Endothelial cell of umbilical vein (primary cell): ENCODE measurements around the gene LRRC8D. TPM values are rescaled to one million over a fixed set of nuclear protein-coding genes. Genes with fewer than 3 reads are reported as not detected.

ENCODE experiments used
- BruUV-seq: library from RNA; stranded (reverse); fragments of 400-500 nt; replicated peaks from 2 replicates; lab custom pipeline; 2021; lab: Mats Ljungman, UMichigan
- CTCF ChIA-PET: fragments of 300-600, 350-600 bp; sonication (Branson Sonifier 250); formaldehyde crosslinking; loops from one replicate; lab custom pipeline; 2021; ENCODE audit warnings: antibody characterized with exemption, inconsistent platforms; lab: Charles Lee
- POLR2A ChIA-PET: fragments of 300-600, 350-600 bp; sonication (Branson Sonifier 250); formaldehyde crosslinking; loops from one replicate; lab custom pipeline; 2021; ENCODE audit warnings: antibody characterized with exemption, inconsistent platforms; lab: Charles Lee
- DNase-seq: peaks from one replicate; pipeline ENCODE4 v3.0.0-alpha.2; 2011; ENCODE audit warnings: low read depth, low spot score
- FAIRE-seq: peaks from 2 replicates; lab custom pipeline; 2011; peaks lifted over from hg19 to GRCh38; lab: Jason Lieb, UNC
- H2AFZ ChIP-seq: 2 replicates; pipeline ENCODE4 v1.6.0; 2012; ENCODE audit warnings: low read depth, low read length, control low read depth, inconsistent platforms
- H3K27ac ChIP-seq: 2 replicates; pipeline ENCODE4 v1.5.1; 2011; ENCODE audit warnings: low read depth, mild to moderate bottlenecking, control low read depth, low read length, moderate library complexity; ENCODE audit not compliant: insufficient read depth
- H3K27me3 ChIP-seq, 2 experiments: 2 replicates each; pipeline versions ENCODE4 v1.6.0 to v1.6.1; 2011; ENCODE audit warnings: low read length in 2 of 2, mixed read lengths in 1 of 2; ENCODE audit not compliant: control insufficient read depth in 2 of 2, insufficient read depth in 2 of 2
- H3K36me3 ChIP-seq, 2 experiments: 2 replicates in 1 of 2; 3 replicates in 1 of 2; pipeline ENCODE4 v1.5.1; 2011; ENCODE audit warnings: low read length in 2 of 2, mild to moderate bottlenecking in 1 of 2, moderate library complexity in 1 of 2; ENCODE audit not compliant: control insufficient read depth in 2 of 2, insufficient read depth in 2 of 2; ENCODE audit errors: extremely low read depth in 1 of 2
- H3K4me1 ChIP-seq: 3 replicates; pipeline ENCODE4 v1.5.1; 2011; ENCODE audit warnings: mild to moderate bottlenecking, low read length; ENCODE audit not compliant: control insufficient read depth, insufficient read depth; ENCODE audit errors: extremely low read depth
- H3K4me2 ChIP-seq: 2 replicates; pipeline ENCODE4 v1.6.1; 2011; ENCODE audit warnings: low read length, control low read depth, mixed read lengths; ENCODE audit not compliant: insufficient read depth
- H3K4me3 ChIP-seq, 3 experiments: fragments of 200-600 bp in 1 of 3; sonication (generic), shearing (Covaris generic) in 1 of 3; replicated peaks in 1 of 3; 2 replicates each; pipeline ENCODE4 v1.5.1; 2011 to 2016; ENCODE audit warnings: control low read depth in 3 of 3, low read length in 3 of 3, mild to moderate bottlenecking in 2 of 3, inconsistent platforms in 1 of 3, low read depth in 1 of 3, moderate library complexity in 1 of 3; ENCODE audit not compliant: insufficient read depth in 1 of 3
- H3K79me2 ChIP-seq: 2 replicates; pipeline ENCODE4 v1.6.0; 2012; ENCODE audit warnings: low read length, inconsistent platforms; ENCODE audit not compliant: control insufficient read depth, insufficient read depth
- H3K9ac ChIP-seq: replicated peaks from 2 replicates; pipeline ENCODE3; 2011; ENCODE audit warnings: low read length, control low read depth; ENCODE audit not compliant: insufficient read depth; ENCODE audit errors: extremely low read depth
- H3K9me1 ChIP-seq: replicated peaks from 3 replicates; pipeline ENCODE4 v1.6.0; 2011; ENCODE audit warnings: mild to moderate bottlenecking, low read length; ENCODE audit not compliant: control insufficient read depth, insufficient read depth; ENCODE audit errors: extremely low read depth
- H3K9me3 ChIP-seq: replicated peaks from 2 replicates; pipeline ENCODE4 v1.5.1; 2012; ENCODE audit warnings: low read length, inconsistent platforms; ENCODE audit not compliant: control insufficient read depth, insufficient read depth
- H4K20me1 ChIP-seq: replicated peaks from 2 replicates; pipeline ENCODE3; 2011; ENCODE audit warnings: mild to moderate bottlenecking, low read length; ENCODE audit not compliant: control insufficient read depth, insufficient read depth; ENCODE audit errors: extremely low read depth
- CTCF ChIP-seq, 2 donors: IDR thresholded peaks; 1 replicate in 1 of 2; 2 replicates in 1 of 2; pipeline ENCODE4 v1.5.1; 2011; ENCODE audit warnings: low read length in 2 of 2, mild to moderate bottlenecking in 2 of 2, moderate library complexity in 2 of 2, control low read depth in 1 of 2, inconsistent platforms in 1 of 2, low read depth in 1 of 2; ENCODE audit not compliant: insufficient read depth in 1 of 2; ENCODE audit errors: extremely low read depth in 1 of 2
- EZH2 ChIP-seq: IDR thresholded peaks from 2 replicates; pipeline ENCODE4 v1.6.1; 2012; ENCODE audit warnings: borderline replicate concordance, low read depth, mild to moderate bottlenecking, moderate library complexity, low read length, inconsistent platforms; ENCODE audit not compliant: severe bottlenecking
- FOS ChIP-seq: IDR thresholded peaks from 2 replicates; pipeline ENCODE4 v1.6.1; 2011; ENCODE audit warnings: mild to moderate bottlenecking, low read length, moderate library complexity, borderline replicate concordance; ENCODE audit not compliant: insufficient read depth
- GATA2 ChIP-seq: IDR thresholded peaks from 2 replicates; pipeline ENCODE4 v1.7.0; 2011; ENCODE audit warnings: low read depth, mild to moderate bottlenecking, moderate library complexity, mixed read lengths, low read length; ENCODE audit not compliant: insufficient read length, insufficient read depth
- JUN ChIP-seq: IDR thresholded peaks from 2 replicates; pipeline ENCODE4 v1.6.1; 2011; ENCODE audit warnings: borderline replicate concordance, low read depth; ENCODE audit not compliant: insufficient read length, insufficient read depth
- MAX ChIP-seq: IDR thresholded peaks from 2 replicates; pipeline ENCODE4 v1.6.1; 2011; ENCODE audit not compliant: insufficient read depth, insufficient read length
- MYC ChIP-seq: IDR thresholded peaks from one replicate; pipeline ENCODE4 v1.6.1; 2011; ENCODE audit warnings: mild to moderate bottlenecking, low read depth, low read length
- POLR2A ChIP-seq: IDR thresholded peaks from 2 replicates; pipeline ENCODE4 v1.6.1; 2012; ENCODE audit warnings: low read depth, mild to moderate bottlenecking, control low read depth, low read length
- POLR2AphosphoS5 ChIP-seq: IDR thresholded peaks from 2 replicates; pipeline ENCODE4 v1.6.1; 2012; ENCODE audit warnings: low read depth, mild to moderate bottlenecking, control low read depth, low read length, moderate library complexity; ENCODE audit not compliant: insufficient read depth
- dilution Hi-C: fragments of 300-500 bp; cut with MboI; formaldehyde crosslinking; loops from one replicate; pipeline ENCODE4 v1.15.0; 2019; ENCODE audit warnings: low sequenced_read_pairs; ENCODE audit not compliant: extremely low pct_ligation_motif_present
- intact Hi-C: fragments of 100-400 bp; cut with micrococcal nuclease; formaldehyde crosslinking; loops from one replicate; pipeline ENCODE4 v1.10.0; 2022
- polyA plus RNA-seq, 4 experiments: library from polyadenylated mRNA; depleted of rRNA in 3 of 4; stranded (reverse) in 3 of 4; unstranded in 1 of 4; fragments of >200 nt; gene quantifications; 2 replicates each; pipeline versions ENCODE4 v1.2.1 to v1.2.3, GENCODE V29; 2011 to 2012; ENCODE audit warnings: missing spikeins in 1 of 4
- total RNA-seq: library from RNA; stranded (reverse); gene quantifications from 2 replicates; pipeline ENCODE4 v1.2.3, GENCODE V29; 2021

LRRC8D gene
- total and polyA plus RNA-seq, 2 donors (not counting 3 experiments of a cell fraction or from before 2014, with no cell fraction given), result 31.9 to 37.7 TPM

GRCh38 chr1:89827330-89827729, 6.5 kb downstream of the LRRC8D start:
- H3K9me1 ChIP-seq, result no peaks in the 10 kb centered on the region
- no peak overlapping the region for H3K27ac ChIP-seq
- H3K9ac ChIP-seq, result no peak overlapping the region
- BruUV-seq, result no TSS peak
- DNase-seq (no peak), FAIRE-seq (no peak)
- no peak for TF ChIP-seq GATA2
- TF ChIP-seq EZH2, result no peak
- CTCF ChIA-PET, result interaction anchor here (0.7 kb wide), 1 partner anchor 167 kb away, joined by 3 read pairs; the partner anchor contains the start of gene ZNF326
- no peaks in the 10 kb centered on the region for H3K9me3 ChIP-seq
- H3K36me3 ChIP-seq, result no peaks in the 10 kb centered on the region
- intact Hi-C loops, result no loop called here
- H3K4me2 ChIP-seq, result no peak overlapping the region
- peaks cover 0 to 1% of the 10 kb centered on the region in 2 experiments for H3K27me3 ChIP-seq
- no peak overlapping the region for H2AFZ ChIP-seq
- H3K4me3 ChIP-seq, result no peak overlapping the region
- POLR2A ChIA-PET, result no interaction called here
- no peaks in the 10 kb centered on the region for H4K20me1 ChIP-seq
- peaks cover 2% of the 10 kb centered on the region for H3K4me1 ChIP-seq
- dilution Hi-C loops, result no loop called here
- no peaks in the 10 kb centered on the region for H3K79me2 ChIP-seq

- no peak overlapping the region for H3K9ac ChIP-seq
- H3K4me2 ChIP-seq, result no peak overlapping the region
- no peaks in the 10 kb centered on the region for H3K79me2 ChIP-seq
- intact Hi-C loops, result no loop called here
- no peaks in the 10 kb centered on the region for H3K36me3 ChIP-seq
- FAIRE-seq (no peak), DNase-seq (no peak)
- H2AFZ ChIP-seq, result no peak overlapping the region
- H3K4me3 ChIP-seq, result no peak overlapping the region
- TF ChIP-seq POLR2AphosphoS5 (no peak), EZH2 (no peak), CTCF (IDR thresholded peaks at IDR 0.05; ENCODE audit: extremely low read depth in 1 of 2, insufficient read depth in 1 of 2, low read depth in 1 of 2, low read length in 2 of 2) (no peak), MAX (no peak), GATA2 (no peak), MYC (no peak), FOS (no peak), POLR2A (no peak), JUN (no peak)
- ChIA-PET CTCF (interaction anchor here (1.0 kb wide), 2 partner anchors 14 to 15 kb away, joined by 3 read pairs; no protein-coding TSS in a partner anchor), POLR2A (no interaction called here)
- H4K20me1 ChIP-seq, result no peaks in the 10 kb centered on the region
- no peaks in the 10 kb centered on the region for H3K9me1 ChIP-seq
- no peaks in the 10 kb centered on the region for H3K9me3 ChIP-seq
- peaks cover 2% of the 10 kb centered on the region for H3K4me1 ChIP-seq
- dilution Hi-C loops, result no loop called here
- no peak overlapping the region for H3K27ac ChIP-seq
- no TSS peak for BruUV-seq
- no peaks in the 10 kb centered on the region for H3K27me3 ChIP-seq
Measured at GRCh38 chr1:89827902-89828301, 7.1 kb downstream of the LRRC8D start.
